Hematopoietic multipotent progenitor cell treated with erythropoietin and hydrocortisone succinate and interleukin-3 and kit ligand, for 17 days (in vitro differentiated cells): ENCODE results near the gene TMEM41B.
"Not testable (repeated sequence)": the region's sequence is repeated elsewhere in the genome, so short reads cannot be mapped to it uniquely, and the experiment has no call there.

Experiments
- DNase-seq: peaks from one replicate; pipeline ENCODE4 v3.0.0-alpha.2; 2015; ENCODE audit warnings: low spot score

Gene TMEM41B

DNA sequence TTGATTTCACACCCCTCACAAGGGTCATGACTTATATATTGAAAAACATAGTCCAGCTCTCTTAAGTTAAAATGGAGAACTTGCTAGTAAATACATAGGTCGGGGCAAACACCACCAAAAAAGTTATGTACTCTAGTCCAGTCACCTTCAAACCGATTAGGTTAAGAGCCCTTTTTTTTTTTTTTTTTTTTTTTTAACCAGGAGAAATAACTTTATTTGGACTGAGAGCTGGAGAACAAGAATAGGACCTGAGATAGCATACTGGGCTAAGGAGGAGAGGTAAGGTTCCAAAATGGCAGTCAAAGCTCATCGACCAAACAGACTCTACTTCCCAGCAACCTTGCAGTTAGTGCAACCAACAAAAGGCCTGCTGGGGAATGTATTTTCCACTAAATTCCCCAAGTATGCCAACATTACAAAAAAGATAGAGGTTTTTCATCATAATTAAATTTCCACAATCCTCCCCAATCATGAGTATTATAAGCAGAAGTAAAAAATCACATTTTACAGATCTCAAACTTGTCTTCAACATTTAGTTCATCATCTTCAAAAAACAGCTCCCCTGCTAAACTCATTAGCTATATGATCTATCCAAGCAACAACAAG, 3.8 kb downstream of the TMEM41B start:
- DNase-seq = no peak

DNA sequence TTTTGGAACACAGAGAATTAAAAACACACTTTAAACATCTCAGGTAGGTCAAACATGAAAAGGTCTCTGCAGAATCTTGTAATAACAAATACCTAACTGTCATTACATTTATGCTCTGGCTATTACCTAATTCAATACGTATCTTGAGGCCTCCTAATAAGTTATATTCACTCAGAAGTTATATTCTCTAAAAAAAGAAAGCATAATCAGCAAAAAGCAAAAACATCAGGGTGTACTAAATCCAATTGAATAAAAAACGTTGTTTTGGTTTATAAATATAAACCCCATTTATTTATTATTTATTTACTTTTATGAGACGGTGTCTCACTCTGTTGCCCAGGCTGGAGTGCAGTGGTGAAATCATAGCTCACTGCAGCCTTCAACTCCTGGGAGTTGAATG, 10.2 kb downstream of the TMEM41B start:
- DNase-seq = no peak

DNA sequence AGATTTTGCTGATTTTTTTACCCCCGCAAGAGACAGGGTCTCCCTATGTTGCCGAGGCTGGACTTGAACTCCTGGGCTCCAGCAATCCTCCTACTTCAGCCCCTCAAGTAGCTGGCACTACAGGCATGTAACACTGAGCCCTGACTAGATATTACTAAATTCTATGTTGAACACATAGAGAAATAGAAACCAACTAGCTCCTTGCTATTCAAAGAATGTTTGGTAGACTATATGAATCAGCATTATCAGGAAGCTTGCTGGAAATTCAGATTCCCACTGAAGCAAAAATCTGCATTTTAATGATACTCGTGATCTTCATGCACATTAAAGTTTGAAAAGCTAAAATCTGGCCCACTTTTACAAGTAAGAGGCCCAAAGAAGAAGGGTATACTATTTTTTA, 11.9 kb downstream of the TMEM41B start:
- no peak for DNase-seq

DNA sequence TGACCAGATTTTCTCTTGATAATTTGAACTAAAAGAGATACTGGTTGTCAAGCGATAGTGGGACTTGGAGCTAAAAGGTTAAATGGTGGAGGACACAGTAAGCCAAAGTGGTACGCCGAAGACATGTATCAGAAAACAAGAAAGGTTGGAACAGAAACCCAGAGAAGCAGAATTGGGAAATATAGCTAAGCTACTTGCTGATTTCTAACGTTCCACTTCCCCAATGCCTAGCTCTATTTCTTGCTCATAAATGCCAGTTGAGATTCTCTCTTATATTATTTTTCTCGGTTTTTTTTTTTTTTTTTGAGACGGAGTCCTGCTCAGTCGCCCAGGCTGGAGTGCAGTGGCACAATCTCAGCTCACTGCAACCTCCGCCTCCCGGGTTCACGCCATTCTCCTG, 12.7 kb downstream of the TMEM41B start:
- DNase-seq = no peak

DNA sequence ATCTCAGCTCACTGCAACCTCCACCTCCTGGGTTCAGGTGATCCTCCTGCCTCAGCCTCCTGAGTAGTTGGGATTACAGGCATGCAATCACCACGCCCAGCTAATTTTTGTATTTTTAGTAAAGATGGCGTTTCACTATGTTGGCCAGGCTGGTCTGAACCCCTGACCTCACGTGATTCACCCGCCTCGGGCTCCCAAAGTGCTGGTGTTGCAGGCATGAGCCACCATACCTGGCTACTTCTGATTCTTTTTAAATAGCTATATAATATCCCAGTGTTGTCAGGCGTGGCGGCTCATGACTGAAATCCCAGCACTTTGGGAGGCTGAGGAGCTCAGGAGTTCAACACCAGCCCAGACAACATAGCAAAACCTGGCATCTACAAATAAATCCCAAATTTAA, 20.7 kb downstream of the TMEM41B start:
- DNase-seq = no peak

DNA sequence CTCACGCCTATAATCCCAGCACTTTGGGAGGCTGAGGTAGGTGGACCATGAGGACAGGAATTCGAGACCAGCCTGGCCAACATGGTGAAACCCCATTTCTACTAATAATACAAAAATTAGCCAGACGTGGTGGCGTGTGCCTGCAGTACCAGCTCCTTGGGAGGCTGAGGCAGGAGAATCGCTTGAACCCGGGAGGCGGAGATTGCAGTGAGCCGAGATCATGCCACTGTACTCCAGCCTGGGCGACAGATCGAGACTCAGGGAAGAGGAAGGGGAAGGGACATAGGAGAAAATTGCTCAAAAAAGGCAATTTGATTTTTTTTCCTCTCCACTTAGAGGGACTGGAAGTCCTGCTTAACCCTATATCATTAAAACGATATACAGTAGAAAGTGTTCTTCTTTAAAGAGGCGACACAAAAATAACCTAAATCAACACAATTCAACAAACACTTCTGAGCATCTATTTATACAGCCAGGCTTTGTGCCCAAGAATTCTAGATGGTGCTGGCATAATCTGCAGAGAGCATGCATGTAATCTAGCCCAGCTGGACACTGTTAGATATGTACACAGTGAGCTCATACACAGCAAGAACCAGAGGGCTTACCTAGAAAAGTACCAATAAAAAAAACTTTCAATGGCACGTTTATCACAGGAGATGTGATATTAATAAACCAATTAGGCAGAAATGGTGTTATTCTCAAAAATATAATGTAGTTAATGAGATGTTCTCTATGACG, 28.4 kb downstream of the TMEM41B start:
- DNase-seq = peak; percentile 55

DNA sequence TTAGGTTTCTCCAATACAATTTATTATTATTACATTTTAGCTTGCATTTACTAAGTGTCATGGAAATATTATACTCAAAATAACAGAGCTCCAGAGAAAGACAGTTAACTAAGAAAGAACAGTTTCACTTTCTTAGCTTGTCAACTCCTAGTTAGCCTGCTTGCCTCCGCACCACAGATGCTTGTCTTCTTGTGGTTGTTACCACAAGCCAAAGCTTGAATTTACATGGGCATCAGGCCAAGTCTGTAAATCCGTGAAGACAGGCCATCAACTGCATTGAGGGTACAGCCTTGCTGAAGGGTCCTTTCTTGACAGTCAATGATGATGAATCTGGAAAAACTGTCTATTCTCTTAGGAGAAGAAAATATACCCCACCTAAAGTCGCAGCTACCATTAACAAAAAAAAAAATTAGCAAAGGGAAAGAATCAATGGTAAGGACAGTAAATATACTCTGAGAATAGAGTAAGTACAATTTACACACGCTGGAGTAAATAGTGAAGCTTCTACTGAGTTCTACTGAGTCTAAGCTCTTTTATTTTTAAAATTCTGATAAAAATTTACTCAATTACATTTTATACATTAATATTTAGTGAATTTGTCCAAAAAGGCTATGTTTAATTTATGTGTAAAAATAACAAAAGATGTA, 33.6 kb downstream of the TMEM41B start:
- DNase-seq = peak; percentile 25

DNA sequence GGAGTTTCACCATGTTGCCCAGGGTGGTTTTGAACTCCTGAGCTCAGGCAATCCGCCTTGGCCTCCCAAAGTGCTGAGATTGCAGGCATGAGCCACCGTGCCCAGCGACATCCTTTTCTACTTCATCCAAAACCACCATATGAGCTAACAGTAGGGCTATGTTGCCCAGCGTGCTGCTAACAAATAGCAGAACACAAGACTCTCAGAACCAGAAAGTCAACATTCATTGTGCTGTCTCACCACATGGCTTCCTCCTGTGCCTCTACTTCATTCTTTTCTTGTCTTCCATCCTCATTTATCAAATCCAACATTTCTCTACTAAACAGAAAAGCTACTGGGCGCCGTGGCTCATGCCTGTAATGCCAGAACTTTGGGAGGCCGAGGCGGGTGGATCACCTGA, 37.2 kb downstream of the TMEM41B start:
- DNase-seq = no peak

DNA sequence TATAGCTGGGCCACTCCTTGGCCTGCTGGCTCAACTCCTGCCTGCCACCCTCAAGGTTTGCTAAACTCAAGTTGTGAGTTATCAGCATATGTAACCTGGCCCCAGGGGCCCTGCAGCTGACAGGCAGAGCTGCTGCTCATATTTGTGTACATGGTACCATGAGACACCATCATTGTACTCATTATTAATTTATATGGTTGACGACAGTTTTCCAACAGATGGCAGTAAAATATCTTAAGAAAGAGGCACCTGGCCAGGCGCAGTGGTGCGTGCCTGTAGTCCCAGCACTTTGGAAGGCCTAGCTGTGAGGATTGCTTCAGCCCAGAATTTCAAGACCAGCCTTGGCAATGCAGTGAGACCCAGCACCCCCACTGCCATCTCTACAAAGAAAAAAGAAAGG, 37.8 kb downstream of the TMEM41B start:
- DNase-seq = peak; percentile 32

DNA sequence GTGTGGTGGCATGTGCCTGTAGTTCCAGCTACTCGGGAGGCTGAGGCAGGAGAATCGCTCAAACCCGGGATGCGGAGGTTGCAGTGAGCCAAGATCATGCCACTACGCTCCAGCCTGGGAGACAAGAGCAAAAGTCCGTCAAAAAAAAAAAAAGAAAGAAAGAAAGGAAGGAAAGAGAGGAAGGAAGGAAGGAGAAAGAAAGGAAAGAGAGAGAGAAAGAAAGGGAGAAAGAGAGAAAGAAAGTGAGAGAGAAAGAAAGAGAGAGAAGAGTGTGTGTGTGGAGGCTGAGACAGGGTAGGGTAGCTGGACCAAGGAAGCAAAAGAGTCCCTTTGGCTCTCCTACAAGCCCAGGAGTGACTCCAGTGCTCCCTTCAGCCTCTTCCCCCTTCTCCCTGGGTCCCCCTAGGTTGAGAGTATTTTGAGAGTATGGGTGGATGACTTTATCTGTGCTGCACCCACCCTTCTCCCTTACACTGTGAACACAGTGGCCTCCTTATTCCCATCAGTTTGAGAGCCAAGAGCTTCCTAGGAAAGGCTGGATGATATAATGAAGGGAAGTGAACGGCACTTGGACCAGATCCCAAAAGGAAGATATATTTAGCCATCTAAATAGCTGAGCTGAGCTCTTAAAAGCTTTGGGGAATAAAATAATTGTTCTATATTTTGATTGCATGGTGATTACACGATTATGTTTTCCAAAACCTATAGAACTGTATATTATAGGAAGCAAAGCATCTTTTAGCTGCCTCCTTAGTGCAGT, 39.7 kb downstream of the TMEM41B start:
- DNase-seq = no peak

DNA sequence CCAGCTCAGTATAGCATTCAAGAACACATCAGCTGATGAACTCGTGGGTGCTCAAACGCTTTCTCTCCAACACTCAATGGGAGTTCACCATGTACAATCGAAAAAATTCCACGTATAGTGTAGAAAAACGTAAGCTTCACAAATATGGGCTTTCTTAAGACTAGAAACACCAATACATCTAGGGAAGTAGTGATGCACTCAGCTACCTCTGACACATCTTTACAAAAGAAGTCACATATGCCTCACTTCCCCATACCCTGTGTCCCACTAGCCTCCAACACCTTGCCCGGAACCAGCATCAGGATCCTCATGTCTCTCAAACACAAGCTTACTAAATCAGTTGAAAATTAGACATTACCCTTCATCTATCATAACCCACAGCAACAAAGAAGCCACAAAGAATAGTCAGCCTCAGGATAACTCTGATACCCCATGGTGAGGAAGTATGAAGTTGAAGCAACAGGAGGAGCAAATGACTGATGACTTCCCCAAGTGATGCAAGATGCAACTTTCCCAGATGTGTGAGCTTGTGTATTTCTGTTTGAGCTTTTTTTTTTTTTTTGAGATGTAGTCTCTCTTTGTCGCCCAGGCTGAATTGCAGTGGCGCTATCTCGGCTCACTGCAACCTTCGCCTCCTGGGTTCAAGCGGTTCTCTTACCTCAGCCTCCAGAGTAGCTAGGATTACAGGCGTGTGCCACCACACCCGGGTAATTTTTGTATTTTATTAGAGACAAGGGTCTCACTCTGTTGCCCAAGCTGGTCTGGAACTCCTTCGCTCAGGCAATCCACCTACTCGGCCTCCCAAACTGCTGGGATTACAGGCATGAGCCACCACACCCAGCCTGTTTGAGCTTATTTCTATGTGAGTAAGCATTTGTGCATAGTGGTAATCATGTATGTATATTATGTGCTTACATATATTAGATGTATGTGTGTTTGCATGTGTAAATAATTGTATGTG, 40.7 kb downstream of the TMEM41B start:
- no peak for DNase-seq

DNA sequence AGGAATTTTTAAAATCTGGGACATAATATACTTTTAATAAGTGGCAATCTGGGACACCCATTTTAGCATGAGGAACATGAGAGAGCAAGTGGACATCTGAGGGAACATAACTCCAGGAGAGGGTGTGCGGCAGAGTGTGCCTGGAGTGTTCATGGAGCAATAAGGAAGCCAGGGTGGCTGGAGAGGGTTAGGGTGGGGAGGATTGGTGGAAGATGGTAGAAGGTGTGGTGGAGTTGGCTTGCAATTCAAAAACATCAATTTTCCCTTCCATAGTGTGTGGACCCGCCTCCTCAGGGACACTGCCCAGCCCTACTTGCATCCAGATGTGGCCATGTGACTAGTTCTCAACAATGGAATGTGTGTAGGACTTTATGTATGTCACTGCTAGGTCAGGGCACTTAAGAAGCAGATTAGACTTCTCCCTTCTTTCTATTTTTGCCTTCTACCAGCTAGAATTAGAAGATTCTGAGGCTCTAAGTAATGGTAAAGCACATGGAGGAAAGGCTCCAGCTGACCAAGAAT, 44.8 kb downstream of the TMEM41B start:
- DNase-seq = no peak

DNA sequence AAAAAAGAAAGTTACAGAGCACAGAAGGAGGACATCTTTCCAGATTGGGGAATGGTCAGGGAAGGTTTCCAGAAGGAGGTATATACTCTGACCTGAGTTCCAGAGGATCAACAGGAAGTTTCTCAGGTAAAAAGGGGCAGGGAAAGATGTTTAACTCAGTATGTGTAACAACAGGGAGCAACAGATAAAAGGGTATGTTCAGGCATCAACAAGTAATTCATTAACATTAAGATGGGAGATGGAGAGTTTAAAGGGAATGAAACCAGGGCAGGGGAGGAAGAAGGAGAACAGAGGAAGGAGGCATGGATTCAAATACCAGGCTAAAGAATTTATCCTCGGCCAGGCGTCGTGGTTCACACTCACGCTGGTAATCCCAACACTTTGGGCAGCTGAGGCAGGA, 46.7 kb downstream of the TMEM41B start:
- DNase-seq = no peak

DNA sequence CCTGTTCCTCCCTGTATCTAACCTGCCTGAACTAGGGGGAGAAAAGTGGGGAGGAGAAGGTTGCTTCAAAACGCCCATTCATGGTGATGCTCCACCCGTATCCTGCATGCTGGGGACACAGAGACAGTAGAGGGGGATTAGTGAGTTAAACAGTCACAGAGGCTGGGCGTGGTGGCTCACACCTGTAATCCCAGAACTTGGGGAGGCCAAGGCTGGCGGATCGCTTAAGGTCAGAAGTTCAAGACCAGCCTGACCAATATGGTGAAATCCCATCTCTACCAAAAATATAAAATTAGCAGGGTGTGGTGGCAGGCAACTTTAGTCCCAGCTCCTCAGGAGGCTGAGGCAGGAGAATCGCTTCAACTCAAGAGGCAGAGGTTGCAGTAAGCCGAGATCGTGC, 47.5 kb downstream of the TMEM41B start:
- DNase-seq = no peak

DNA sequence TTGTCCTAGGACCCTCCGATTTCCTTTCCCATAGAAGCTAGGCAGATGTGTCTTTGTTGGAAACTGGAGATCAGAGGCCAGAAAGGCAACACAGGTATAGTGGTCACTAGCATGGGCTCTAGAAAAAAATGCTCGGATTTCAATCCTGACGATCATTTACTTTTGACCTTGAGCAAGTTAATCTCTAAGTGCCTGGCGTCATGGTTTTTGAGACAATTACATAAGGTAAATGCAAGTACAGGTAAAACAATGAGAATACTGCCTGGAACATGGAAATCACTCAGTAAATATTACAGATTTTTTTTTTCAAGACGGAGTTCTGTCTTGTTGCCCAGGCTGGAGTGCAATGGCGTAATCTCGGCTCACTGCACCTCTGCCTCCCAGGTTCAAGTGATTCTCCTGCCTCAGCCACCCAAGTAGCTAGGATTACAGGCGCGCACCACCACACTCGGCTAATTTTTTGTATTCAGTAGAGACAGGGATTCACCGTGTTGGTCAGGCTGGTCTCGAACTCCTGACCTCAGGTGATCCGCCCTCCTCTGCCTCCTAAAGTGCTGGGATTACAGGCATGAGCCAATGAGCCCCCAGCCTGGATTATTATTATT, 48.2 kb downstream of the TMEM41B start:
- DNase-seq = no peak

DNA sequence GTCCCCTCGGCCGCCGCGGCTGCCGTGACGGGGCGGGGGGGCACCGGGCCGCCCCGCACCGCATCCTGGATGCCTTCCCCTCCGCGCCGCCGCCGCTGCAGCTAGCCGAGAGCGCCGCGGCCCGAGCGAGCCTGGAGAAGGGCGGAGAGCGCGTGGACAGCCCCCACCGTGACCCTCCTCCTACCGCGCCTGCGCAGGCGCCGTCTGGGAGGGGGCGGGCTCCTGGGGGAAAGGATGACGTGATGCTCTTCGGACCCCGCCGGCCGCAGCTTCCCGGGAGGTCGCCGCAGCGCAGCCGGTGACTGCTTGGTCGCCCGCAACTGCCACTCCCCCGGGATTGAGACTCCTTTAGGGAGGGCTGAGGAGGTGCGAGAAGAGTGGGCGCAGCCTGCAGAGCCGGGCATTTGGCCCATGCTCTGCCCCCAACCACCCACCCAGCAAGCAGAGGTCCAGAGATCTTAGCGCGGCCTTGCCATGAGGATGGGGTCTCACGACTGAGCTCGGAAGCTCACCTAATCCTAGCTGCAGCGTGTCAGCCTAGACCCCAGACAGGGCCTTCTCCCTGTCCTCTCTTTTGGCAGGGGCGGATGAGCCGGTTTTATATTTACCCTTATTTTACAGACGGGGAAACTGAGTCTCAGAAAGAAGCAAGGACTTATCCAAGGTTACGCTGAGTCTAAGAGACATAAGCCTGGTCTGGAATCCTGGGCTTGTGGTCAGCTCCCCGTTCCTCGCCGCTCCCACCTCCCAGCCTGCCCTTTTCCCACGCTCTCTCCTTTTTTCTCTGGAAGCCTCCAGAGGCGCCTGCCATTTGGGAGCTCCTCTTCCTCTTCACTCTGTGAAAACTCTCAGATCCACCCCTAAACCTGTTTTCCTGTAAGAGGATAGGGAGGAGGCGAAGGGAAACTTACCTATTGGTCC, 48.9 kb downstream of the TMEM41B start, which contains the start of gene DENND5A:
DENND5A (minus strand) TSS at position 140 of the 921 bp plus-strand sequence. CDS start 281 bp downstream, outside the sequence.
- no peak for DNase-seq

DNA sequence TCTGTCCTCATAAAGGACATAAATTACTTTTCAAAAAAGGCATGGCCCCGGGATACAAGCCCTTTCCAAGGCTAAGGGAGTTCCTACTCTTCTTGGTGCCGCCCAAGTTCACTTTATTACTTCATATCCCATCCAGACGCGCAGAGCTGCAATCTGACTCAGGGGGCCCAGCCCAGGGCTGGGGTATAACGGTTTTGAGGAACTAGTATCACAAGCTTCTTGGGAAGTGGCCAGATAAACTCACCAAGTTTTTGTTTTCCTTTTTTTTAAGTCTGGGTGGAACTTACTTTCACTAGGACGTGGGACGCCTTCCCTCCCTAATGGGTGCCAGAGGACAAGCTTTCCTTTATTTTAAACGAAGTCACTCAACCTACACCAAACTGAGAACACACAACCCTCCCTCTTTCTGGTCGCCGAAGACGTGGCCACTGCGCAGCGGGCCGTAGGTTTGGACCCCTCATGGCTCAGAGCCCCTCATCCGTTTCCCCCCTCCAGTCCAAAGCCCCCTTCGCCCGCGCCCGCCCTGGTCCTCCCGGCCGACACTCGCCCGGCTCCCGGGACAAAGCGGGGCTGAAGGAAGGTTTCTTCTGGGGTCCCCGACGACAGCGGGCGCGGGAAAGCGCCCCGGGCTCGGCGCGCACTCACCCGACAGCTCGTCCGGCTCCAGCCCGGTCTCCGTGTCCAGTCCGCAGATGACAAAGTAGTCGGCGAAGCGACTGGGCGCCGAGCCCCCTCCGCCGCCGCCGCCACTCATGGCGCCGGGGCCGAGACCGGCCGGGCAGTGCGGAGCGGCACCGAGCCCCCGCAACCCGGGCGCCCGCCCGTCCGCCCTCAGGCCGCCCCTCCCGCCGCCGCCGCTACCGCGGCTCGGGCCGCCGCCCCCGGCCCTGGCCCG, 49.8 kb downstream of the TMEM41B start:
- no peak for DNase-seq

DNA sequence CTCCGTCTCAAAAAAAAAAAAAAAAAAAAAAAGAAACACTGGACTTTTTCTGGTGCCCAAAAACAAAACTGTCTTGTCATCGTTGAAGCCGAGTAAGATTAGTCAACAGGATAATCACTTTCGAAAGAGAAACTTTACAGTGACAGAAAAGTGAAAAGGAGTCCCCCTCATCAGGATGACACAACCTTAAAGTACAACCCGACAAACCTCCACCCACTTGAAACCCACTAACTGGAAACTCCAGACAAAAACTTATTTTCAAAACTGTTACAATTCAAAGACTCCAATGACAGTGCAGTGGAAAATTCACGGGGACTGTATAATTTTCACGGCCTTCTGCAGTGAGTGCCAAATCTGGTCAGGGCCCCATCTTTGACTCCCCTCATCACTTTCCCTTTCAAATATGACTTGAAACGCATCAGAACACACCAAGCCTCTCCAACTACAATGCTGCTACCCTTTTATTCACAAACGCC, 50.5 kb downstream of the TMEM41B start:
- DNase-seq = no peak

DNA sequence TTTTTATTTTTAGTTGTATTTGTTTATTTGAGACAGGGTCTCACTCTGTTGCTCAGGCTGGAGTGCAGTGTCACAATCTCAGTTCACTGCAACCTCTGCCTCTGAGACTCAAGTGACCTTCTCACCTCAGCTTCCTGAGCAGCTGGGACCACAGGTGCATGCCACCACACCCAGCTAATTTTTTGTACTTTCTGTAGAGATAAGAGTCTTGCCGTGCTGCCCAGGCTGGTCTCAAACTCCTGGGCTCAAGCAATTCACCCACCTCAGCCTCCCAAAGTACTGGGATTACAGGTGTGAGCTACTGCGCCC, 53.6 kb downstream of the TMEM41B start:
- not testable (repeated sequence) for DNase-seq
